ENCODE results near the gene CFAP99.
"Not testable (repeated sequence)": the region's sequence is repeated elsewhere in the genome, so short reads cannot be mapped to it uniquely, and the experiment has no call there.

- not testable (repeated sequence) for TF ChIP-seq CTCF (optimal IDR thresholded peaks at IDR 0.05 in 1 of 3, IDR thresholded peaks at IDR 0.05 in 1 of 3, conservative IDR thresholded peaks at IDR 0.05 in 1 of 3; ENCODE audit: extremely low read depth in 1 of 3, insufficient read depth in 2 of 3, low read length in 3 of 3); EZH2 (IDR thresholded peaks at IDR 0.05; ENCODE audit: low read length)
Measured at GRCh38 chr4:2383220-2383631, 35.5 kb upstream of the CFAP99 start.

Data from keratinocyte (primary cell).